ENCODE results near the gene GRIK5.

The GRIK5 gene

GRCh38 chr19:42083537-42083936, 13.5 kb upstream of the GRIK5 start:
- no peak for DNase-seq (ENCODE audit: low read depth)
- H3K4me3 ChIP-seq (ENCODE audit: low read depth, low read length), result no peak overlapping the region
- no peak for TF ChIP-seq CTCF (IDR thresholded peaks at IDR 0.05; ENCODE audit: low read depth, low read length, missing control alignments)

GRCh38 chr19:42081584-42082203, 11.7 kb upstream of the GRIK5 start:
- H3K4me3 ChIP-seq (ENCODE audit: low read depth, low read length), result no peak overlapping the region
- DNase-seq (ENCODE audit: low read depth), result no peak
- peak; percentile 81 for TF ChIP-seq CTCF (IDR thresholded peaks at IDR 0.05; ENCODE audit: low read depth, low read length, missing control alignments)

- no peak for DNase-seq (ENCODE audit: low read depth)
- no peak for TF ChIP-seq CTCF (IDR thresholded peaks at IDR 0.05; ENCODE audit: low read depth, low read length, missing control alignments)
- no peak overlapping the region for H3K4me3 ChIP-seq (ENCODE audit: low read depth, low read length)
Observed at GRCh38 chr19:42080764-42081375, 10.9 kb upstream of the GRIK5 start.

- H3K4me3 ChIP-seq (ENCODE audit: low read depth, low read length), result no peak overlapping the region
- DNase-seq (ENCODE audit: low read depth), result no peak
- TF ChIP-seq CTCF (IDR thresholded peaks at IDR 0.05; ENCODE audit: low read depth, low read length, missing control alignments), result no peak
Observed at GRCh38 chr19:42079886-42080763, 10.1 kb upstream of the GRIK5 start.

GRCh38 chr19:42079276-42079669, 9.3 kb upstream of the GRIK5 start:
- H3K4me3 ChIP-seq (ENCODE audit: low read depth, low read length), result no peak overlapping the region
- DNase-seq (ENCODE audit: low read depth), result no peak
- no peak for TF ChIP-seq CTCF (IDR thresholded peaks at IDR 0.05; ENCODE audit: low read depth, low read length, missing control alignments)

GRCh38 chr19:42078538-42079275, 8.7 kb upstream of the GRIK5 start:
- no peak overlapping the region for H3K4me3 ChIP-seq (ENCODE audit: low read depth, low read length)
- no peak for TF ChIP-seq CTCF (IDR thresholded peaks at IDR 0.05; ENCODE audit: low read depth, low read length, missing control alignments)
- DNase-seq (ENCODE audit: low read depth), result no peak

Data from GM12864 (cell line).